ACHN (cell line): ENCODE measurements around the gene DKC1.

Experiments used
- DNase-seq: peaks from one replicate; pipeline ENCODE4 v3.0.0-alpha.2; 2015
- in situ Hi-C: cut with HindIII; loops from 2 replicates; pipeline ENCODE4 v1.10.0; 2017; ENCODE audit warnings: low sequenced_read_pairs, low pct_ligation_motif_present, low pct_unique_long_range_greater_than_20kb

The DKC1 gene

DNA sequence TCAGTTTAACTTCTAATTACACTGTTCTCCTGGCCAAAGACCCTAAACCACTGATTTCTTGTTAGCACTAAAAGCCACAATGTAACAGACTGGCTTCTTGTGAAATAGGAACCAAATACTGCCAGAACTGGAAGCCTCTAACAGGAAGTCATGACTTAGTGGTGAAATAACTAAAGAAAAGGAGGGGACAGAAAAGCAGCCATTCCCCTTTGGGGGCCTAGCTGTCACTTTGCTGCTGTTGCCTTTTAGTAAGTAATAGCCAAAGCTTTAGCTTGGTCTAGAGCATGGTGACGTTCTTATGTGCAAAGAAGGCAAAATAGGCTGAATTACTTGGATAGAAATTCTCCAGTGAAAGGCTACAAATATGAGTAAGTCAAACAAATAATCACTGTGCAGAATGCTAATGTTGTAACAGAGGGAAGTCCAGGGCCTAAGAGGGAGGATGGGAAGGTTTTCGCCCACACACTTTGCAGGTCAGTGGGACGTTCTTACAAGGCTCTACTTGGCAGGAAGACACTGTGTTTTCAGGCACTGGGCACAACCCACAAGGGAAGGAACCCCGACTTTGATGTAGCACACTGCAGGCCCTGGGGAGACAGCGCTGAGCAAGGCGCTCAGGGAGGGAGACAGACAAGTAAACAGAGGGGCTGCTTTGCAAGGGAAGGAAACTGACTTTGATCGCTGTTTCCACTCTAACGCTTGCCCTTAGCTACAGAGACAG, 28.4 kb upstream of the DKC1 start:
- in situ Hi-C loops: no loop called here
- DNase-seq: no peak

DNA sequence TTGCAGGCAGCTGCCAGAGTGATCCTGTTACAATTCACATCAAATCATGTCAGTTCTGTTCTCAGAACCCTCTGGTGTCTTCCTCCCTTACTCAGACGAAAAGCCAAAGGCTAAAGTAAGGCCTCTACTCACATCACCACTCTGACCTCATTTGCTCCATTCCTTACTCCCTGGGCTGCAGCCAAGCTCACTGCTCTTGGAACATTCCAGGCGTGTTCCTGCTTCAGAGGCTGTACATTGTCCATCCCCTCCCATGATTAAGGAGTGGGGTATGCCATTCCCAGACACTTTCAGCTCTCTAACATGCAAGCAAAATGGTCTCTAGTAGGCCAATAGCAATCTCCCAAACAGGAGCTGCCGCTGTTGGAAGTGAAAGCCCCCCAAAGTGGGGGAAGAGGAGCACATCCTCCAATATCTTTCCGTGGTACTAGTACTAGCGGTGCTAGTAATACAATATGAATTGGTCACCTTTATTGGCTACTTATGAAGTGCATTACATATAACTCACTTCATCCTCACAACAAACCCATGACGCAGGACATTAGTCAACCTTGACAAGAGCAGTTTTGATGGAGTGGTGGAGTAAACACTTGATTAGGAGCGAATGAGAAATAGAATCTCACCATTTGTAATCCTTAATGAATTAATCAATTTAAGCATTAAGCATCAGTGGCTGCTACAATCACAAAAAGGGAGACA, 26.8 kb upstream of the DKC1 start:
- no peak for DNase-seq
- in situ Hi-C loops: no loop called here

DNA sequence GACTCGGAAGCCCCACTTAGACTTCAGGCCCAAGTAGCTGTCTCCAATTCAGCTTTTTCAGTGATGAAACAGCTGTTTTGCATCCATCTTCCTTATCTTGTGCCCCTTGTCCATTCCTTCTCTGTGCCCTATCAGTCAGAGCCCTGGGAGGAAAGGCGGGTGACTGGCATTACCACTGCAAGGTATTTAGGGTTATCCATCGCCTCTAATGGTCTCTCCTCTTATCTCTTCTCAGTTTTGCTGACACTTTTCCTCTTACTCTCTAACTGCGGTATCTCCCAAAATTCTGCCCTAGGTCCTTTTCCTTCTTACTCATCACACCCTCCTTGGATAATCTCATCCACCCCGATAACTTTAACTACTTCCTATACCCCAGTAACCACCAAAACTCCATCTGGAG, 25.5 kb upstream of the DKC1 start:
- in situ Hi-C loops: no loop called here
- no peak for DNase-seq

DNA sequence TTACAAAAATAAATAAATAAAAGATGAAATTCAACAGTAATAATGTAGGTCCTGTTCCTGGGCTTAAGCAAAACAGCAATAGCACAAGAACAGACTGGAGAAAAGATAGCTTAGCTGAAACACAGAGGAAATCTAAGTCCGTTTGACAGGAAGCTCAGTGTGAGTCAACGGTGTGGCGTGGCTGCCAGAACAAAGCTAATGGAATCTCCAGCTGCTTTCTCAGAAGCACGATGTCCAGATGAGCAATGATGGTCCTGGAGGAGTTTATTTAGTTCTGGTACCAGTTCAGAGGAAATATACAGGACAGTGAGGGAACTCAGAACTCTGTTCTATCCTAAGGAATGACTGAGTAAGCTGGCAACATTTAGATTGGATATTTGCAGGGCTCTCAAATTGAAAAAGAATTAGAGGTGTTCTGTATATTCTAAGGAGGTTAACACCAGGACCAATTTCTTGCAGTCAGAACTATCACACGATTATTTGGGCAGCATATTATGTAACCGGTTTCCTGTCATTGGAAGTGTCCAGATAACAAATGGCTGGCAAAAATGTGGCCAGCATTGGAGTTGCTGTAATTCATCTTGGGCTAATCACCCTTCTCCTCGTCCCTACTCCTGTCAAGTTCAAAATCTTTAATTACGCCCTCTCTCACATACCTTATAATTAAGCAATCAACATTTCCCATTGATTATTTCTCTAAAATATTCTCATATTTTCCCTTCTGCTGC, 24.5 kb upstream of the DKC1 start:
- no peak for DNase-seq
- in situ Hi-C loops: no loop called here

DNA sequence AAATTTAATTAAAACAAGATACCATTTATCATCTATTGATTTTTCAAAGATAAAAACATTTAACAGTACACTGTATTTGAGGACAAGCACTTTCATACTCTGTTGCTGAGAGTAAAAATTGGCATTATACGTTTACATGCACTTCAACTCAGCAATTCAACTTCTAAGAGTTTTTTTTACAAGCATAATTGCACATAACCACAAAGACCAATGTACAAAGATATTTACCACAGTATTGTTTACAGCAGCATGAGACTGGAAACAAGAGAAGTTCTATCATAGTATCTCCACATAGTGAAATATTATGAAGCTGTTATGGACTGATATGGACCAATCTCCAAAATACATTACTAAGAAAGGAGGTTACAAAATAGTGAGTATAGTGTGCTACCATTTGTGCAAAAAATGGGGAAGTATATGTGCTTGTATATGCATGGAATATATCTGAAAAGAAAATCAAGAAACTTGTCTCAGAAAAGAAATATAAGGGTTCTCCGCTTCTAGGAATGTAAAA, 22.7 kb upstream of the DKC1 start:
- in situ Hi-C loops: no loop called here
- DNase-seq: no peak

DNA sequence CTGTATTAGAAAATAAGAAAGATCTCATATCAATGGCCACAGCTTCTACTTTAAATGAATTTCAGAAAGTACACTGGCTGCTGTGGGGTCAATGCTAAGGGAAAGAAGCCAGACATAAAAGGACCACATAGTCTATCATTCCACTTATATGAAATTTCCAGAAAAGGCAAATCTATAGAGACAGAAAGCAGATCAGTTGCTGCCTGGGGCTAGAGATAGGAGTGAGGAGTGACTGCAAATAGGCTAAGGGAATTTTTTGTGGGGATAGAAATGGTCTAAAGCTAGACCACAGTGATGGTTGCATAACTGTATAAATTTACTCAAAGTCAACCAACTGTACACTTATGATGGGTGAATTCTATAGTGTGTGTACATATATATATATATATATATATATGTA, 20.1 kb upstream of the DKC1 start:
- DNase-seq: no peak
- in situ Hi-C loops: no loop called here

DNA sequence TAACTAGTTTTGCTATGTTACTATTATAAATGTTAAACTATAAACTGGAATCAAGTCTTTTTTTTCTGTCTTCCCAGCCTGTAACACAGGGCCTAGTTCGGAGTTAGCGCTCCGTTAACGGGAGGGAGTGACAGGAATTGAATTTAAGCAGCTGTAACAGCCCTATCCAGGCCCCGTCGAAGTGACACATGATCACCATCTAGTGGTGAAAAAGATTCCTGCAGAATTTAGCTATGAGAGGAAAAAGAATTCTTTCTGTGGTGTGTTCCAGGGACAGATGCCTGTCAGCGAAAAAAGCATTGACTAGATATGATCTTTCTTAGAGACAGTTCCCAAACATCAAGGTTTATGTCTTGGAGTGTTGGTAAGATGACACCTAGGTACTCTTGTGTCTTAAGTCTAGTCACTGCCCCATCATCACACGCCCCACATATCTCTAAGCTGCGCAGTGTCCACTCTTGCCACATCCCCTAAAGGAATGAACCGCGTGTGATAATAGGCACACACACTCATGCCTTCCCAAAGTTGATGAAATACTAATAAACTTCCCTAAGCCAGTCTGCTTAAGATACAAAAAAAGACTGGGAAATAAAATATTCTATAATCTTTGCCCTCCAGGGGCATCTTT, 13.8 kb upstream of the DKC1 start:
- in situ Hi-C loops: no loop called here
- DNase-seq: peak; percentile 51

DNA sequence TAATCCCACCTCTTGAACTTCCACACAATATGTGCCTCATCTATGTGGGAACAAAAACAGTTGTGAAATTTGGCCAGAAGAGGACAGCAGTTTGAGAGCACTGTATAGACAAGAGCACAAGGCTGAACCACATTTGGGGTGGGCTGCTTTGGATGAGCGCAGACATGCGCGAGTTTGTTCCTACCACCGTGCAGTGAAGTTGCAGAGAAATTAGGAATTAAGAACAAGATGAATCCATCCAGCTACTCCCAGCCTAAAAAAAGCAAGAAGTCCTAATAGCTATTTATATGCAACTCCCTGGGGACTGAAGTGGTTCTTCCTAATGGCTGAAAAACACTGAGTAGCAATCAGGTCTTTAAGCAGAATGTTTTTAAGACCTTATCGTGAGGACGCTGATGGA, 12.8 kb upstream of the DKC1 start:
- no peak for DNase-seq
- in situ Hi-C loops: no loop called here

DNA sequence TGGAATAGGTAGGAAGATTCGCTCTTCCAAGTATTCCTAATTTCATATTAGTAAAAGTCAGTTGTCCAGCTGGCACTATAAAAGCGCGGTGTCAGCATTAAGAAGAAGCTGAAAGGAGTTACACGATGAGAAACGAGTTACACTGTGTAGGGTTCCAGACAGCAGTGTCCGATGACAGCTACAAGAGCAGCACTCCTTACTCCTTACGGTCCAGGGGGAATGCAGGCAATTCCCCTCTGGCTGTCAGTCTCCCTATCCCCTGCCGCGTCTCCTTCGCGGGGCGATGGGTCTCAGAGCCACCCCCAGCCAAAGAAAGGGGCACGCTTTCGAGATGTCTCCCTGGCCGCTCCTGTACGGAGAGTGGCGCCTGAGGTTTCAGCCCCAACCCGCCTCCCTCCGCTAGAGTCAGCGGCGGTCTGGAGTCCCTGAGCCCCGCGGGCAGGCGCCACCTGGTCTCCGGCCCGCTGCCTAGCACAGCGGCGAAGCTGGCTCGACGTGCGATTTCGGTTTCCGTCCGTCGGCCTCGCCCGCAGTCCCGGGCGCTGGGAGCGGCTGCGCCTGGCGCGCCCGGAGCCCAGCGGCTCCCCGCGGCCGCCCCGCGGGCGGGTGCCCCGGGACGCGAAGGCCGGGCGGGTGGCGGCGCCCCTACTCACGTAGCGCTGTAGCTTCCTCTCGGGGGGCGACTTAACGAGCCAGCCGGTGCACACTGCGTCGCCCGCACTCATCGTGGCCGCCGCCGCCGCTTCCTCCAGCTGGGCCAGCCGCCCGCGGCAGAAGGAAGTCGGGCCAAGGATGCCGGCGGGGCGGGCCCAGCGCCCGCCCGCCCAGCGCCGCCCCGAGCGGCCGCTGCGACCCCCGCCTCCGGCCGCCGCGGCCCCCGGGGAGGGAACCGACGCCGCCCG, 12.1 kb upstream of the DKC1 start, which contains the start of gene GAB3:
TSS of gene GAB3 (minus strand) at position 777 of the 902 bp plus-strand sequence. CDS start at position 725, 52 bp downstream.
- in situ Hi-C loops: no loop called here
- peak; percentile 13 for DNase-seq

DNA sequence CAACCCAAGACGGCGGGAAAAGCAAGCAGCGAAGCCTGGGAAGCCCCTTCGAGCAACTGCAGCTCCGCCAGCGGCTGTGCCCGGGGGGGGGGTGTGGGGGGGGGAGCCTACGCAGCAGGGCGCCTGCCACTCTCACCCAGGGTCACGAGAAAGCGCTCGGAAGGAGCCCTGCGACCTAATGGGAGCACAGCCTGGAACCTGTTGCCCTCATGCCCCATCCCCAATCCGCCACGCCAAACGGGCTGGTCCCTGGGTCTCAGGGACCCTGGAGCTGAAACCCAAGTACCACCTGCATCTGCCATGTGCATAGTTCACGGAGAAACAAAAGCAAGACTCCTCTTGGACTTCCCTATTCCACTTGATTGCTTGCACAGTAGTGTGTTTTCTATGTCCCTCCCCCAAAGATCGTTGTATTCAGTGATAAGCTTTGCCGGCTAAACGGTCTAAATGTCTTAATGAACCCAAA, 11.4 kb upstream of the DKC1 start:
- DNase-seq: no peak
- in situ Hi-C loops: no loop called here

DNA sequence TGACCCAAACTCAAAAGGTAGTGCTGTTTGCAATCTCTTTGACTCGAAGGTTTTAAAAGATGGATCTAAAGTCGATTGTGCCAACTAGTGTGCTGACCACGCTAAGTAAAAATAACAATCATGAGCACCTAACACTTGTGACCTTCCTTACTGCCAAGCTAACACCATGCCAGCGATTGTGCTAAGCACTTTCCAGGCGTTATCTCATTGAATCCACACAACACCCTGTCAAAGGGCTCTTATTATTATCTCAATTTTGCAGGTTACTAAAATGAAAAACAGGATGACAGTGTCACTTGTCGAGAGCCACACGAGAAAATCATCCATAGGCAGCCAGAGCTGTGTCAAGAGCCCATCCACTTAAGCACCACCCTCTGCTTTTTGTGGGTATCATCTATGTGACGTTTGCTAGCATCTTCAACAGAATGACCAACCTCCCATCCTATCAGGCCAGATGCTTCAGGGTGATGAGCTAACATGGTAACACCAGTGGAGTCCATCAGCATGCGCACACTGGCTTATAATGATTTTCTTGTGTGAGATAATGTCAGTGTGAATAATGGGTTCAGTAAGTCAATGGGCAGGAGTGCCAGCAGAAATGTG, 10.9 kb upstream of the DKC1 start:
- DNase-seq: no peak
- in situ Hi-C loops: no loop called here

GRCh38 chrX:154758696-154759095, 4.0 kb upstream of the DKC1 start:
- DNase-seq: no peak
- in situ Hi-C loops: no loop called here

DNA sequence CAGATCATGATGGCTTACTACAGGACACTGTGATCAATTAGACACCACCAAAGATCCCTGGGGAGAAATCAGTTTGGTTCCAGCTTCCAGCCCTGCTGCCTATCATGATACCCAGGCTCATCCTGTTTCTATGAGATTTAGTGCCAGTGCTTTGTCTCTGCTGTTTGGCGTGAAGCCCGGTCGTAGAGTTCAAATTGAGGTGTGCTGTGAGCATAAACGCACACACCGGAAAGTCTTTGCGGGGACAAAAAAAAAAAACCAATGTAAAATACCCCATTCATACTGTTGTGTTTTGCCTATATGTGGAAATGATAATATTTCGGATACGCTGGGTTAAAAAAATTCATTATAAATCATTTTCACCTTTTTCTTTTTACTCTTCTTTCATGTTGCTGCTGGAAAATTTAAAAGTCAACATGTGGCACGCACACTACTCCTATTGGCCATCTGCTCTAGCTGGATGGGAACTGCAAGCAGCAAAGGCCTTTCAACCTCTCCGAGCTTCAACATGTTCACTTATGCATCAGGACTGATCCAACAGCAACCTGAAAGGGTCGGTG, 607 bp upstream of the DKC1 start:
- in situ Hi-C loops: no loop called here
- DNase-seq: no peak

GRCh38 chrX:154774622-154775021, 12.0 kb downstream of the DKC1 start:
- in situ Hi-C loops: no loop called here

GRCh38 chrX:154775419-154776349, 13.0 kb downstream of the DKC1 start:
- DNase-seq: peak; percentile 59
- in situ Hi-C loops: no loop called here

More at GRCh38 chrX:154774622-154775021, 12.0 kb downstream of the DKC1 start:
- no peak for DNase-seq

- in situ Hi-C loops: no loop called here
- DNase-seq: no peak
Observed at GRCh38 chrX:154776753-154777152, 14.1 kb downstream of the DKC1 start.
